ENCODE measurements around the gene CSNK1D. TPM values are rescaled to one million over a fixed set of nuclear protein-coding genes. Genes with fewer than 3 reads are reported as not detected.
A peak's percentile ranks its signal among the peaks of the same experiment; 100 is the strongest.
"Not testable (repeated sequence)": the region's sequence is repeated elsewhere in the genome, so short reads cannot be mapped to it uniquely, and the experiment has no call there.

Gene CSNK1D
- total RNA-seq, 1 donor from 2014 or later = 54.1 TPM

- peak within 1 kb of the TSS; percentile 84 for H3K4me3 ChIP-seq (ENCODE audit: low read depth, low read length)
- no peak for DNase-seq (ENCODE audit: low read depth)
- no peak for TF ChIP-seq CTCF (conservative IDR thresholded peaks at IDR 0.05; ENCODE audit: low read depth, low read length)
Measured at GRCh38 chr17:82212331-82213250, 60.9 kb downstream of the CSNK1D start, which contains the start of gene CCDC57. Gene CCDC57, minus strand, starts transcription at chr17:82212842. Its CDS starts 10,898 bp downstream, at chr17:82201944.

GRCh38 chr17:82210655-82211054 lies 62.8 kb downstream of the CSNK1D start:
- DNase-seq (ENCODE audit: low read depth); H3K4me3 ChIP-seq (ENCODE audit: low read depth, low read length): not testable (repeated sequence)

GRCh38 chr17:82205720-82206508 lies 67.6 kb downstream of the CSNK1D start:
- peak; percentile 33 for DNase-seq (ENCODE audit: low read depth)
- no peak overlapping the region for H3K4me3 ChIP-seq (ENCODE audit: low read depth, low read length)
- peak; percentile 84 for TF ChIP-seq CTCF (conservative IDR thresholded peaks at IDR 0.05; ENCODE audit: low read depth, low read length)

GRCh38 chr17:82204831-82205719 lies 68.4 kb downstream of the CSNK1D start:
- DNase-seq (ENCODE audit: low read depth) = peak; percentile 26
- no peak for TF ChIP-seq CTCF (conservative IDR thresholded peaks at IDR 0.05; ENCODE audit: low read depth, low read length)
- no peak overlapping the region for H3K4me3 ChIP-seq (ENCODE audit: low read depth, low read length)

GRCh38 chr17:82203920-82204319 lies 69.6 kb downstream of the CSNK1D start:
- H3K4me3 ChIP-seq (ENCODE audit: low read depth, low read length) = no peak overlapping the region
- no peak for TF ChIP-seq CTCF (conservative IDR thresholded peaks at IDR 0.05; ENCODE audit: low read depth, low read length)
- no peak for DNase-seq (ENCODE audit: low read depth)

GRCh38 chr17:82202981-82203380 lies 70.5 kb downstream of the CSNK1D start:
- TF ChIP-seq CTCF (conservative IDR thresholded peaks at IDR 0.05; ENCODE audit: low read depth, low read length) = no peak
- H3K4me3 ChIP-seq (ENCODE audit: low read depth, low read length) = no peak overlapping the region
- DNase-seq (ENCODE audit: low read depth) = no peak
